ENCODE measurements around the gene DNAJB4.
"Not testable (repeated sequence)": the region's sequence is repeated elsewhere in the genome, so short reads cannot be mapped to it uniquely, and the experiment has no call there.

DNAJB4 gene

DNA sequence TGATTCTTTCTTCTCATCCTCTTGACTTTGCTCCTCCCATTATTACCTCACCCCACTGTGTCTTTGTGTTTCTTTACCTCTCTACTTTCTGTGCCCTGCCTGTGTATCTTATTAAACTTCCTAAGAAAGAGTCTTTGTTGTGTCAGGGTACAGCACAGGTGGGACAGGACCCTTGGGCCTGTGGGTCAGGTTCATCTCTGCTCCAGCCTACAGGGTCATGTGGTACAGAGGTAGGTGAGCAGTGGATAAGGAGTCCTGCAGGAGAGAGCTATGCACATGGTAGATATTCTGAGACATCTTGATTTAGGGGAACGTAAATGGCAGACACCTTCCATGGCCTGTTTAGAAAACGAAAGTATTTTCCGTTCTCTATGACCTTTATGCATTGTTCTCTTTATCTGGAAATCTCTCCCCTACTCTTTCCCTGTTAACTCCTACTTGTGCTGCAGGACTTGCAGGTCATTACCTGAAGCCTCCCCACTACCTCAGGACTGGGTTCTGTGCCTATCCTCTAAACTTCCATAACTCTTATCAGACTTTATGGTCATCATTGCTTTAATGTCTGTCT lies 50.9 kb downstream of the DNAJB4 start:
- WGBS (ENCODE audit: insufficient coverage) = 100% methylated on average over 3 of the region's 3 CpGs
- Histone ChIP-seq H3K27ac (ENCODE audit: insufficient read depth in 1 of 2, low read depth in 1 of 2, low read length in 2 of 2, poor library complexity in 1 of 2, severe bottlenecking in 2 of 2) (no peak overlapping the region), H3K4me1 (ENCODE audit: control extremely low read depth in 1 of 4, control insufficient read depth in 4 of 4, insufficient read depth in 4 of 4, low read length in 3 of 4) (peaks cover 0 to 20% (median 14%) of the 10 kb centered on the region in 4 experiments), H3K9me3 (ENCODE audit: control extremely low read depth in 1 of 5, control insufficient read depth in 4 of 5, insufficient read depth in 2 of 5, low read depth in 1 of 5, low read length in 4 of 5) (no peaks in the 10 kb centered on the region), H3K4me3 (ENCODE audit: control insufficient read depth in 1 of 7, extremely low read depth in 1 of 7, insufficient read depth in 4 of 7, low read depth in 2 of 7, low read length in 6 of 7) (no peak overlapping the region), H3K27me3 (replicated peaks in 2 of 5; ENCODE audit: control insufficient read depth in 4 of 5, insufficient read depth in 5 of 5, low read length in 4 of 5) (no peaks in the 10 kb centered on the region), H3K36me3 (ENCODE audit: control insufficient read depth in 4 of 4, insufficient read depth in 4 of 4, low read length in 3 of 4) (no peaks in the 10 kb centered on the region)
- ChIA-PET POLR2A (no interaction called here), CTCF (no interaction called here)
- no peak for DNase-seq

DNA sequence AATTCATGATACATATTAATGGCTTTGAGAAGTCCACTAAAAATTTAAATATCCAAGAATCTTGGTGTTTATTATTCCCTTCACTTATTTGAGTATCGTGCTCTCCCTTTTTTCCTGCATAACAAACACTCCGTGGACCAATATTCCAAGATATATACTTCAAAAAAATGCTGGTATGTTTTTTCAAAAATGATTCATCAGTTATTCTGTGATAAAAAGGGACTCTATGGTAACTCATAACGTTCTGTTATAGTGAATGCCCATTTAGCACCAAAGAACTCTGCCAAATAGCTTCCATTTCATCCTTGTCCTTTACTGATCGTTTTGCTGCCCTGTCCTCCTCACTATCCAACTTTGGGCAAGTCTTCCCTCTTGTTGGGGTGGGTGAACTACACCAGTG lies 53.9 kb downstream of the DNAJB4 start:
- Histone ChIP-seq H3K36me3 (ENCODE audit: control insufficient read depth in 4 of 4, insufficient read depth in 4 of 4, low read length in 3 of 4) (no peaks in the 10 kb centered on the region), H3K4me3 (ENCODE audit: control insufficient read depth in 1 of 7, extremely low read depth in 1 of 7, insufficient read depth in 4 of 7, low read depth in 2 of 7, low read length in 6 of 7) (no peak overlapping the region), H3K4me1 (ENCODE audit: control extremely low read depth in 1 of 4, control insufficient read depth in 4 of 4, insufficient read depth in 4 of 4, low read length in 3 of 4) (peaks cover 0 to under 1% (median 0%) of the 10 kb centered on the region in 4 experiments), H3K9me3 (ENCODE audit: control extremely low read depth in 1 of 5, control insufficient read depth in 4 of 5, insufficient read depth in 2 of 5, low read depth in 1 of 5, low read length in 4 of 5) (no peaks in the 10 kb centered on the region), H3K27ac (ENCODE audit: insufficient read depth in 1 of 2, low read depth in 1 of 2, low read length in 2 of 2, poor library complexity in 1 of 2, severe bottlenecking in 2 of 2) (no peak overlapping the region), H3K27me3 (replicated peaks in 2 of 5; ENCODE audit: control insufficient read depth in 4 of 5, insufficient read depth in 5 of 5, low read length in 4 of 5) (no peaks in the 10 kb centered on the region)
- POLR2A ChIA-PET = no interaction called here
- WGBS (ENCODE audit: insufficient coverage) = 93% methylated on average over 2 of the region's 4 CpGs
- no peak for DNase-seq
- CTCF ChIA-PET = no interaction called here

DNA sequence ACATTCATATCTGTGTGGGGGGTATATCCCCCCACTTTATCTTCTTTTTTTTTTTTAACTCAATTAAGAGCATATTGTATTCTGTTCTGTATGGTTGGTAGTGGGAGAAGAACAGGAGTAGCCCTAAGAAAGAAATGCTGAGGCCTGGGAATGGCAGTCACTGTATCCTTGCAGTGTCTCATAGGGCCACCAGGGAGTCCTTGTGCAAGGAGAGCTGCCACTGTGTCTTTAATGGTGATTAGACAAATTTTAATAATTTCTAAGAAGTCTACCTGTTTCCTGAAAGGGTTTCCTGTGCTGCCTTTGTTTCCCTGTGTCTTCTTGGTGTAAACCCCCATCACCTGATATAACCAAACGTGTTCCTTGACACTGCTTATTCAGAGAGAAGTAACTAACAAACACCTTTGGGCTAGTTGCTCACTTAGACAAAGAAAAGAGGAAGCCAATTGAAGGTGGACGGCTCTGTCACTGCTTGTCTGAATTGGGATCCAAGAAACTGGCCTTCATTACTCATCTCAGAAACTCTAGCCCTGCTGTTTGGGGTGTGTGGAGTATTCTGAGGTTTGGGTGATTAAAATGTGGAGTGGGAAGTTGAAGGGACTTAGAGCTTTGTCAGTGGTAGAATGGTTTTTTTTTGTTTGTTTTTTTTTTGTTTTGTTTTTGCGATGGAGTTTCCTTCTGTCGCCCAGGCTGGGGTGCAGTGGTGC lies 56.3 kb downstream of the DNAJB4 start:
- no peaks in the 10 kb centered on the region for H3K36me3 ChIP-seq (ENCODE audit: control insufficient read depth in 4 of 4, insufficient read depth in 4 of 4, low read length in 3 of 4)
- DNase-seq = peak in 2 of 3 donors; percentile 17 to 34
- no peaks in the 10 kb centered on the region for H3K9me3 ChIP-seq (ENCODE audit: control extremely low read depth in 1 of 5, control insufficient read depth in 4 of 5, insufficient read depth in 2 of 5, low read depth in 1 of 5, low read length in 4 of 5)
- no peak overlapping the region for H3K27ac ChIP-seq (ENCODE audit: insufficient read depth in 1 of 2, low read depth in 1 of 2, low read length in 2 of 2, poor library complexity in 1 of 2, severe bottlenecking in 2 of 2)
- CTCF ChIA-PET = interaction anchor here (1.1 kb wide), 1 partner anchor 11 kb away, joined by 4 read pairs; no protein-coding TSS in a partner anchor
- H3K4me1 ChIP-seq (ENCODE audit: control extremely low read depth in 1 of 4, control insufficient read depth in 4 of 4, insufficient read depth in 4 of 4, low read length in 3 of 4) = no peaks in the 10 kb centered on the region
- POLR2A ChIA-PET = no interaction called here
- H3K27me3 ChIP-seq (replicated peaks in 2 of 5; ENCODE audit: control insufficient read depth in 4 of 5, insufficient read depth in 5 of 5, low read length in 4 of 5) = no peaks in the 10 kb centered on the region
- H3K4me3 ChIP-seq (ENCODE audit: control insufficient read depth in 1 of 7, extremely low read depth in 1 of 7, insufficient read depth in 4 of 7, low read depth in 2 of 7, low read length in 6 of 7) = no peak overlapping the region
- 91% methylated on average over 1 of the region's 4 CpGs for WGBS (ENCODE audit: insufficient coverage)

DNA sequence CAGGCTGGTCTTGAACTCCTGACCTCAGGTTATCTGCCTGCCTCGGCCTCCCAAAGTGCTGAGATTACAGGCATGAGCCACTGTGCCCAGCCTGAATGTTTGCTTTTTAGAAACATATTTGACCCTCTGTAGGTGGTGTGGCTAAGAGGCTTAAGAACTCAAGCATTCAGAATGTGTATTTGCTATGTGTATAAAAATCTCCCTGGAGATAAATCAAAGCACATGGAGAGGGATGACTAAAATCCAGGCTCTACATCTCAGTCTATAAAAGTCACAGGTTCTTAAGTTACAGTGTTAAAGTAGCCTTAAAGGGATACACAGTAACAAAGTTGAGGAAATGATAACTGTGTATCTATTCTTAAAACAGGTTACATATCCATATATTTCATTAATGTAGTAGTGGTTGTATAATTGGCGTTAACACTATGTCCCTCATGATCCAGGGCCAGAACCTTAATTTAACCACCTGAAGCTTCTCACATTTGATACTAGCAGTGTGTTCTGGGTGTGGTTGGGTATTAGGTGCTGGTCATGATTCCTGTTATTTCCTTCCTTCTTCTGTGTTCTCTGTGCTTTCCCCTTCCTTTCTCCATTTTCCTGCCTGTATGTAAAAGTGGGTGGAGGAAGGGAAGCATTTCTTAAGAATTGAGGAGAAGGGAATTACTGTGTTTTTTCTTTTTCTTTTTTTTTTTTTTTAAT lies 57.2 kb downstream of the DNAJB4 start:
- ChIA-PET POLR2A (no interaction called here), CTCF (interaction anchor here (0.6 to 1.1 kb wide), 2 partner anchors 10 to 11 kb away, joined by 3 to 4 read pairs; no protein-coding TSS in a partner anchor)
- DNase-seq = no peak
- 100% methylated on average over 1 of the region's 2 CpGs for WGBS (ENCODE audit: insufficient coverage)
- no peaks in the 10 kb centered on the region for H3K4me1 ChIP-seq (ENCODE audit: control extremely low read depth in 1 of 4, control insufficient read depth in 4 of 4, insufficient read depth in 4 of 4, low read length in 3 of 4)
- no peak overlapping the region for H3K4me3 ChIP-seq (ENCODE audit: control insufficient read depth in 1 of 7, extremely low read depth in 1 of 7, insufficient read depth in 4 of 7, low read depth in 2 of 7, low read length in 6 of 7)
- no peak overlapping the region for H3K27ac ChIP-seq (ENCODE audit: insufficient read depth in 1 of 2, low read depth in 1 of 2, low read length in 2 of 2, poor library complexity in 1 of 2, severe bottlenecking in 2 of 2)
- no peaks in the 10 kb centered on the region for H3K9me3 ChIP-seq (ENCODE audit: control extremely low read depth in 1 of 5, control insufficient read depth in 4 of 5, insufficient read depth in 2 of 5, low read depth in 1 of 5, low read length in 4 of 5)
- H3K36me3 ChIP-seq (ENCODE audit: control insufficient read depth in 4 of 4, insufficient read depth in 4 of 4, low read length in 3 of 4) = no peaks in the 10 kb centered on the region
- H3K27me3 ChIP-seq (replicated peaks in 2 of 5; ENCODE audit: control insufficient read depth in 4 of 5, insufficient read depth in 5 of 5, low read length in 4 of 5) = no peaks in the 10 kb centered on the region

DNA sequence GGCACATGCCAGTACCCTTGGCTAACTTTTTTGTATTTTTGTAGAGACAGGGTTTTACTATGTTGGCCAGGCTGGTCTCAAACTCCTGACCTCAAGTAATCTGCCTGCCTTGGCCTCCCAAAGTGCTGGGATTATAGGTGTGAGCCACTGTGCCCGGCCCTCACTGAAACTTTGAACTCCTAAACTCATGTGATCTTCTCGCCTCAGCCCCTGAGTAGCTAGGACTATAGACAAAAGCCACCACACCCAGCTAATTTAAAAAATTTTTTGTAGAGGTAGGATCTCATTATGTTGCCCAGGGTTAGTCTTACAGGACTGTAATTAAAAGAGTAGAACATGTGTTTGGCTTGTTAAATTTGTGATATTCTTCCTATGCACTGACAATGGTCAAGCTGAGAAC lies 60.1 kb downstream of the DNAJB4 start:
- POLR2A ChIA-PET; H3K36me3 ChIP-seq (ENCODE audit: control insufficient read depth in 4 of 4, insufficient read depth in 4 of 4, low read length in 3 of 4); H3K9me3 ChIP-seq (ENCODE audit: control extremely low read depth in 1 of 5, control insufficient read depth in 4 of 5, insufficient read depth in 2 of 5, low read depth in 1 of 5, low read length in 4 of 5); H3K4me3 ChIP-seq (ENCODE audit: control insufficient read depth in 1 of 7, extremely low read depth in 1 of 7, insufficient read depth in 4 of 7, low read depth in 2 of 7, low read length in 6 of 7); DNase-seq; H3K27ac ChIP-seq (ENCODE audit: insufficient read depth in 1 of 2, low read depth in 1 of 2, low read length in 2 of 2, poor library complexity in 1 of 2, severe bottlenecking in 2 of 2); H3K4me1 ChIP-seq (ENCODE audit: control extremely low read depth in 1 of 4, control insufficient read depth in 4 of 4, insufficient read depth in 4 of 4, low read length in 3 of 4); H3K27me3 ChIP-seq (replicated peaks in 2 of 5; ENCODE audit: control insufficient read depth in 4 of 5, insufficient read depth in 5 of 5, low read length in 4 of 5): not testable (repeated sequence)
- CTCF ChIA-PET = interaction anchor here (1.0 to 1.5 kb wide), 2 partner anchors 11 to 17 kb away, joined by 3 to 4 read pairs; no protein-coding TSS in a partner anchor
- no CpG with 5 or more reads among the region's 2 CpGs for WGBS (ENCODE audit: insufficient coverage)
